Measurements from ENCODE around the gene AFAP1L2.

GRCh38 chr10:114271779-114272167, 132.5 kb downstream of the AFAP1L2 start:
- TF ChIP-seq, protein P1, sequence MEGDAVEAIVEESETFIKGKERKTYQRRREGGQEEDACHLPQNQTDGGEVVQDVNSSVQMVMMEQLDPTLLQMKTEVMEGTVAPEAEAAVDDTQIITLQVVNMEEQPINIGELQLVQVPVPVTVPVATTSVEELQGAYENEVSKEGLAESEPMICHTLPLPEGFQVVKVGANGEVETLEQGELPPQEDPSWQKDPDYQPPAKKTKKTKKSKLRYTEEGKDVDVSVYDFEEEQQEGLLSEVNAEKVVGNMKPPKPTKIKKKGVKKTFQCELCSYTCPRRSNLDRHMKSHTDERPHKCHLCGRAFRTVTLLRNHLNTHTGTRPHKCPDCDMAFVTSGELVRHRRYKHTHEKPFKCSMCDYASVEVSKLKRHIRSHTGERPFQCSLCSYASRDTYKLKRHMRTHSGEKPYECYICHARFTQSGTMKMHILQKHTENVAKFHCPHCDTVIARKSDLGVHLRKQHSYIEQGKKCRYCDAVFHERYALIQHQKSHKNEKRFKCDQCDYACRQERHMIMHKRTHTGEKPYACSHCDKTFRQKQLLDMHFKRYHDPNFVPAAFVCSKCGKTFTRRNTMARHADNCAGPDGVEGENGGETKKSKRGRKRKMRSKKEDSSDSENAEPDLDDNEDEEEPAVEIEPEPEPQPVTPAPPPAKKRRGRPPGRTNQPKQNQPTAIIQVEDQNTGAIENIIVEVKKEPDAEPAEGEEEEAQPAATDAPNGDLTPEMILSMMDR (IDR thresholded peaks at IDR 0.05; ENCODE audit: low read depth, low read length) = no peak
- no peak for TF ChIP-seq EZH2phosphoT487 (IDR thresholded peaks at IDR 0.05; ENCODE audit: low read depth)
